22Rv1 (cell line): ENCODE measurements around the gene DNER.

Source experiments
- H3K27ac ChIP-seq: fragments of 450-650 bp; 2 replicates; pipeline ENCODE4 v1.5.1; 2017
- ZFX ChIP-seq: fragments of 450-650 bp; IDR thresholded peaks from 2 replicates; pipeline ENCODE4 v1.6.1; 2017; ENCODE audit warnings: antibody characterized with exemption, borderline replicate concordance
- TF ChIP-seq, protein P1 (sequence below): fragments of 450-650 bp; IDR thresholded peaks from 2 replicates; pipeline ENCODE4 v1.5.1; 2017; ENCODE audit warnings: mild to moderate bottlenecking

The DNER gene

GRCh38 chr2:229486673-229487072 is 227.7 kb downstream of the DNER start:
- TF ChIP-seq, protein P1, sequence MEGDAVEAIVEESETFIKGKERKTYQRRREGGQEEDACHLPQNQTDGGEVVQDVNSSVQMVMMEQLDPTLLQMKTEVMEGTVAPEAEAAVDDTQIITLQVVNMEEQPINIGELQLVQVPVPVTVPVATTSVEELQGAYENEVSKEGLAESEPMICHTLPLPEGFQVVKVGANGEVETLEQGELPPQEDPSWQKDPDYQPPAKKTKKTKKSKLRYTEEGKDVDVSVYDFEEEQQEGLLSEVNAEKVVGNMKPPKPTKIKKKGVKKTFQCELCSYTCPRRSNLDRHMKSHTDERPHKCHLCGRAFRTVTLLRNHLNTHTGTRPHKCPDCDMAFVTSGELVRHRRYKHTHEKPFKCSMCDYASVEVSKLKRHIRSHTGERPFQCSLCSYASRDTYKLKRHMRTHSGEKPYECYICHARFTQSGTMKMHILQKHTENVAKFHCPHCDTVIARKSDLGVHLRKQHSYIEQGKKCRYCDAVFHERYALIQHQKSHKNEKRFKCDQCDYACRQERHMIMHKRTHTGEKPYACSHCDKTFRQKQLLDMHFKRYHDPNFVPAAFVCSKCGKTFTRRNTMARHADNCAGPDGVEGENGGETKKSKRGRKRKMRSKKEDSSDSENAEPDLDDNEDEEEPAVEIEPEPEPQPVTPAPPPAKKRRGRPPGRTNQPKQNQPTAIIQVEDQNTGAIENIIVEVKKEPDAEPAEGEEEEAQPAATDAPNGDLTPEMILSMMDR = no peak
- no peak for TF ChIP-seq ZFX

GRCh38 chr2:229485857-229486256 is 228.5 kb downstream of the DNER start:
- H3K27ac ChIP-seq = no peak overlapping the region
- TF ChIP-seq, protein P1 = no peak
- no peak for TF ChIP-seq ZFX

More at GRCh38 chr2:229486673-229487072, 227.7 kb downstream of the DNER start:
- H3K27ac ChIP-seq = no peak overlapping the region

- no peak overlapping the region for H3K27ac ChIP-seq
- TF ChIP-seq, protein P1 = no peak
- TF ChIP-seq ZFX = no peak
Measured at GRCh38 chr2:229477269-229477755, 237.0 kb downstream of the DNER start.

GRCh38 chr2:229475778-229476177 is 238.6 kb downstream of the DNER start:
- no peak for TF ChIP-seq ZFX
- TF ChIP-seq, protein P1 = no peak
- H3K27ac ChIP-seq = no peak overlapping the region

GRCh38 chr2:229474125-229474524 is 240.2 kb downstream of the DNER start:
- TF ChIP-seq, protein P1 = no peak
- no peak for TF ChIP-seq ZFX
- no peak overlapping the region for H3K27ac ChIP-seq

- H3K27ac ChIP-seq = no peak overlapping the region
- TF ChIP-seq, protein P1 = no peak
- no peak for TF ChIP-seq ZFX
Measured at GRCh38 chr2:229470781-229471180, 243.6 kb downstream of the DNER start.

GRCh38 chr2:229467783-229468182 is 246.6 kb downstream of the DNER start:
- TF ChIP-seq, protein P1 = no peak
- TF ChIP-seq ZFX = no peak
- H3K27ac ChIP-seq = no peak overlapping the region
